Stimulated activated CD4-positive, alpha-beta T cell treated with anti-CD3 and anti-CD28 coated beads, Interleukin-12 subunit alpha, Interleukin-12 subunit beta, amount 100 ng/mL, for 4 hours (primary cell): ENCODE data around the gene ZNF440.
"Not testable (repeated sequence)": the region's sequence is repeated elsewhere in the genome, so short reads cannot be mapped to it uniquely, and the experiment has no call there.

Experiments
- DNase-seq: peaks from one replicate; pipeline ENCODE4 v3.0.0-alpha.2; 2020

Gene ZNF440

GRCh38 chr19:11828957-11829876 lies 15.1 kb downstream of the ZNF440 start:
- DNase-seq, result not testable (repeated sequence)

DNA sequence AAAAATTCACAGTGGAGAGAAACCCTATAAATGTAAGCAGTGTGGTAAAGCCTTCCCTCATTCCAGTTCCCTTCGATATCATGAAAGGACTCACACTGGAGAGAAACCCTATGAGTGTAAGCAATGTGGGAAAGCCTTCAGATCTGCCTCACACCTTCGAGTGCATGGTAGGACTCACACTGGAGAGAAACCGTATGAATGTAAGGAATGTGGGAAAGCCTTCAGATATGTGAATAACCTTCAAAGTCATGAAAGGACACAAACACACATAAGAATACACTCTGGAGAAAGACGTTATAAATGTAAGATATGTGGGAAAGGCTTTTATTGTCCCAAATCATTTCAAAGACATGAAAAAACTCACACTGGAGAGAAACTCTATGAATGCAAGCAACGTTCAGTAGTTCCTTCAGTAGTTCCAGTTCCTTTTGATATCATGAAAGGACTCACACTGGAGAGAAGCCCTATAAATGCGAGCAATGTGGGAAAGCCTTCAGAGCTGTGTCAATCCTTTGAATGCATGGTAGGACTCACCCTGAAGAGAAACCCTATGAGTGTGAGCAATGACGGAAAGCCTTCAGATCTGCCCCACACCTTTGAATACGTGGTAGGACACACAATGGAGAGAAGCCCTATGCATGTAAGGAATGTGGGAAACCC lies 18.3 kb downstream of the ZNF440 start:
- DNase-seq, result no peak

DNA sequence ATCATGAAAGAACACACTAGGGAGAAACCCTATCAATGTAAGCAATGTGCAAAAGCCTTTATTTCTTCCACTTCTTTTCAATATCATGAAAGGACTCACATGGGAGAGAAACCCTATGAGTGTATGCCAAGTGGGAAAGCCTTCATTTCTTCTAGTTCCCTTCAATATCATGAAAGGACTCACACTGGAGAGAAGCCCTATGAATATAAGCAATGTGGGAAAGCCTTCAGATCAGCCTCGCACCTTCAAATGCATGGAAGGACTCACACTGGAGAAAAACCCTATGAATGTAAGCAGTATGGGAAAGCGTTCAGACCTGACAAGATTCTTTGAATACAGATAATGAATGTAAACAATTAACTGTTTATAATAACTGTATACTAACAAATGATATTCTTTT lies 19.5 kb downstream of the ZNF440 start:
- DNase-seq, result no peak

- not testable (repeated sequence) for DNase-seq
These were observed 21.6 kb downstream of the ZNF440 start for GRCh38 chr19:11835626-11836066.

DNA sequence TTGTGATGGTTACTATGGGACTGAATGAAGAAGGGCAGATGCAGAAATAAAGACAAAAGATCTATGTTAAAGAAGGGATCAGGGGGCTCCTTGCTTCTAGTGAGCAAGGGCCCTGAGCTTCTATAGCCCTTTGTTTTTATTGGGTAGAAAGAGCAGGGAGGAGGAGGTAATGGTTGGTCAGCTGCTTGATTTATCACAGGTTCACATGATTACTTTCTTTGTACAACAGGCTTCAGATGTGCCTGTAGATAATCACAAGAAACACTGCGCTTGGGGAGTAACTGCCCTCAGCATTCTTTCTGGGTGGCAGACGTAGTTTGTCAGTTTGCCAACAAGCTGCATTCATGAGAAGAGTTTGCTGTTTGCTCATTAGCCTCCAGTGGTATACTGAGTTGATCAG lies 29.6 kb downstream of the ZNF440 start:
- no peak for DNase-seq

GRCh38 chr19:11847615-11848014 lies 33.5 kb downstream of the ZNF440 start:
- DNase-seq, result not testable (repeated sequence)

DNA sequence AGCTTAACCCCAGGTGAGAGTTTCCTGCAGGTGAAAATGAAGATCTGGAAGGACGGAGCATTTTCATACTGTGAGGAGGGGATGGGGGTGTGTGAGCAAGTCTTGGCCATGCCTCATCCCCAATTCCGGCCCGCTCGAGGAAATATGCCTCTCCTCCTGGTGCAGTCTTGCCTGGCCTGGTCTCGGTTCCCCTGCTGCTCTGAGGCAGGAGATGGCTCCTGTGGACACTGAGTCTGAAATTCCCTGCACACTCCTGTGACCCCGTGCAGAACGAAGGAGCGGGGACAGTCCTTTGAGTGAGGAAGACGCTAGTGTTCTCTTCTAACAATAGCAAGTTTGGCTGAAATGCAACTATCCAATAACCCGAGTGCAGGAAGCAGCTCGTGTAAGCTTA lies 34.1 kb downstream of the ZNF440 start:
- DNase-seq, result no peak

GRCh38 chr19:11848594-11849469 lies 34.8 kb downstream of the ZNF440 start, which contains the start of gene ZNF439:
Gene ZNF439, plus strand, starts transcription at chr19:11848726. Its CDS starts 142 bp downstream, at chr19:11848868.
- peak; percentile 87 for DNase-seq

DNA sequence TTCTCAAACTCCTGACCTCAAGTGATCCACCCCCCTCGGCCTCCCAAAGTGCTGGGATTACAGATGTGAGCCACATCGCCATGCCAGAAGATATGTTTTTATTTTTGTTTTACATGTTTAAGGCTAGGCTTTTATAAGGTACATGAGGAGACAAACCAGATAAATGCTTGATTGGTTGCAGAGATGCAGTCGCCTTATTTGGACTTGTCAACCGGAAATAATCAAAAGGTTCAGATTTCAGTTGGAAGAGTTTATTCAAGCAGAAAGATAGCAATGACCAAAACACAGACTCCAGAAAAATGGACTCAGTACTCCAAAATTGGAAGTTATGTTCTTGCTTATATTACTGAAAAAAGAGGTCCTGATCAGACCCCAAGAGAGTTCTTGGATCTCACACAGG lies 36.2 kb downstream of the ZNF440 start:
- DNase-seq, result not testable (repeated sequence)

DNA sequence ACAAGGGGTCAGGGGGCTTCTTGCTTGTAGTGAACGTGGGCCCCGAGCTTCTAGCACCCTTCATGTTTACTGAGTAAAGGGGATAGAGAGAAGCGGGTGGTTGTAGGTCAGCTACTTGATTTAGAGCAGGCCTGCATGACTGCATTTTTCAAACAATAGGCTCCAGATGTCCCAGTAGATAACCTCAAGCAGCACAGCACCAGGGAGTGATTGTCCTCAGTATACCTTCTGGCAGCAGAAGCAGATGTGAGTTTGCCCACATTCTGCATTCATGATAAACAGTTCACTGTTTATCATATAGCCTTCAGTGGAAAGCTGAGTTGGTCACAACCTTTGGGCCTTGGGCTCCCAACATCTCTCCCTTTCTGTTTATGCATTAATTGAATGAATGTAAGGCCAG lies 39.3 kb downstream of the ZNF440 start:
- DNase-seq, result no peak

DNA sequence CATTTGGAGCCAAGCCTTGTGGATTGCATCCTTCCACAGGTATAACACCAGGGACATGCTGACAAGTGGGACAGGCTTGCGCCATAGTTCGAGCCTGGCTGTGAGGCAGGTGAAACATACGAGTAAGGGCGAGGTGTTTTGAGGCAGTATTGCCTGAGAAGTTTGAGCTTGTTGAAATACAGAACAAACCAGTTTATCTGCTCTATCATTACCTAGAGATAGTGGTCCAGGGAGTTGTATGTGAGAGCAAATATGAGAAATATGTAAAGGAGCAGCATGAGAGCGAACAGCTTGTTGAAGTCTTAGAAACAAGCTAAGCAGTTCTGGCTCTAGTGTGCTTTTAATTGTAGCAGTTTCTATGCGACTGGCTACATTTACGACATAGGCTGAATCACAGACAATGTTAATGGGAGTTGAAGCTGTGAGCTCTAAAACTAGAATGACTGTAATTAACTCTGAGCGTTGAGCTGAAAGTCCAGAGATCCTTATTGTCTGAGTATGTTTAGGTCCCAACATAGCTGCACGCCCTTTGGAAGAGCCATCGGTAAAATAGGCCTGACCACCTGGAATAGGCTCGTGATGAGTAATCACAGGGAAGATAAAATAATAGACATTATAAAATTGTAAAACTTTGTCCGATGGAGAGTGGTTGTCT lies 42.6 kb downstream of the ZNF440 start:
- DNase-seq, result no peak

GRCh38 chr19:11860721-11861120 lies 46.6 kb downstream of the ZNF440 start:
- no peak for DNase-seq

DNA sequence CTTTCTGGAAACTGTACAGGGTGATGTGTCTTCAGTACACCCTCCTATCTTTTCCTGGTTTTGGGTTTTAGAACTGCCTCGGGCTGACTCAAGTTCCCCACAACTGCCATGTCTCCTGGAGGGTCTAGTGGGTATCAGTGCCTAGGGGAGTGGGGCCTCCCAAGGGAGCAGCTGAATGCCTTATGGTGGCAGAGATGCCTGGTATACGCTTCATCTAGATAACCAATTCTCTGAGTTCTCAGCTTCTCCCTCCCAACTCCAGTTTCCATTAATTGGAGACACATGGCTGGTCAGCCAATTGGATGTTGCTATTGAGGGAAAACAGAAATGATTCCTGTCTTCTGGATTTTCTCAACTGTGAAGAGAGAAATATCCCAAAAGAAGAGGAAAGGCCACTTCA lies 47.2 kb downstream of the ZNF440 start:
- DNase-seq, result no peak

DNA sequence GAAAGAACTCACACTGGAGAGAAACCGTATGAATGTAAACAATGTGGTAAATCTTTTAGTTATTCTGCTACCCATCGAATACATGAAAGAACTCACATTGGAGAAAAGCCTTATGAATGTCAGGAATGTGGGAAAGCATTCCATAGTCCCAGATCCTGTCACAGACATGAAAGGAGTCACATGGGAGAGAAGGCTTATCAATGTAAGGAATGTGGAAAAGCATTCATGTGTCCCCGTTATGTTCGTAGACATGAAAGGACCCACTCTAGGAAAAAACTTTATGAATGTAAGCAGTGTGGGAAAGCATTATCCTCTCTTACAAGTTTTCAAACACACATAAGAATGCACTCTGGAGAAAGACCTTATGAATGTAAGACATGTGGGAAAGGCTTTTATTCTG lies 53.7 kb downstream of the ZNF440 start:
- DNase-seq, result not testable (repeated sequence)

- DNase-seq, result no peak
These were observed 54.1 kb downstream of the ZNF440 start for GRCh38 chr19:11868188-11868587.

DNA sequence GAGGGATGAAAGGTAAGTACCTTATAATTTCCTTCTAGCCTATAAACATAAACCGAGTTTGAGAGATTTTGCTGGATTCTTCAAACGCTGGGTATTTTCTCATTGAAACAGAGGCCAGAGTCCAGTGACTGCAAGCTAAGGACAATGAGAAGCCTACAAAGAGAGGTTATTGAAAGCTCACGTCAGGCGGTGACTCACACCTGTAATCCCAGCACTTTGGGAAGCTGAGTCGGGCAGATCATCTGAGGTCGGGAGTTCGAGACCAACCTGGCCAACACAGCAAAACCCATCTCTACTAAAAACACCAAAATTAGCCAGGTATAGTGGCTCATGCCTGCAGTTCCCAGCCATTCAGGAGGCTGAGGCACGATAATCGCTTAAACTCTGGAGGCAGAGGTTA lies 58.6 kb downstream of the ZNF440 start:
- DNase-seq, result no peak

- no peak for DNase-seq
These were observed 59.7 kb downstream of the ZNF440 start for GRCh38 chr19:11873762-11874161.

- peak; percentile 34 for DNase-seq
These were observed 65.7 kb downstream of the ZNF440 start for GRCh38 chr19:11879687-11880266.

DNA sequence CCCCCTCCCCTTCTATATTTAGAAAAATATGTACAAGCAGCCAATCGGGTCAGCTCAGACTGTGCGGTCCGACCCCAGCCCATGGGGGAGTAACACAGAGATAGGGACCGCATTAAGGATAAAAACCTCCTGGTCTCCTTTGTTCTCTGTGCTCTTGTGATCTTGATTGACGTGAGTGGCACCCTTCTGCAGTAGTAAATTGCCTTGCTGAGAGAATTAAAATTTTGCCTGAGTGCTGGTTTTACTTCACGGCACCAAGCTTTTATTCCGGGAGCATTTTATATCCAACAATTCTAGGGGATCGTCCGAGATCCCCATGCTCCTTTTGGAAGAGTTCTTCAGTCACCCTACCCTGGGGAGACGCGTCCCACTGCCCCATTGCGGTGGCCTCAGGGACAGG lies 66.5 kb downstream of the ZNF440 start:
- DNase-seq, result no peak

- peak; percentile 36 for DNase-seq
These were observed 67.2 kb downstream of the ZNF440 start for GRCh38 chr19:11881151-11881800.

DNA sequence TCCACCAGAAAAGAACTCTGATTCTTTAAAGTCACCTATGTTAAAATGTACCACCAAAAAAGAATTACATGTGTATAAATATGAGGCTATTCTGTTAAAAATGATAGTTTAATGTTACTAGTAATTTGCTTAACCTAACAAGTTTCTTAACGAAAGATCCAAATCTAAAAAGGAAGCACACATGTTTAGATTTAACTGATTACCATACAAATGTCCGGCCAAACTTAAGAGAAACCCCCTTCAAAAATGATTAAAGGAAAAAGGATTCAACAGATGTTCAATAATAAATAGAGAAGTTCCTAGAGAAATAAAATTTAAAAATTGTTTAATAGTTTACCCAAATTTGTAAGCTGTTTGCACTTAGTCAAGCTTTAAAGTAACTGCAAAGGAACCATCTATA lies 68.5 kb downstream of the ZNF440 start:
- no peak for DNase-seq
